NOMO-1 treated with DMSO at 0.1 percent for 48 hours (cell line): ENCODE results near the gene CA11.
"Not testable (repeated sequence)": the region's sequence is repeated elsewhere in the genome, so short reads cannot be mapped to it uniquely, and the experiment has no call there.

ENCODE experiments used
- DNase-seq: peaks from one replicate; lab custom pipeline; 2025; ENCODE audit not compliant: unreplicated experiment; lab: John Stamatoyannopoulos, UW

The CA11 gene

GRCh38 chr19:48642862-48643261 lies 3.1 kb downstream of the CA11 start:
- no peak for DNase-seq

- DNase-seq: no peak
Measured at GRCh38 chr19:48641850-48642249, 4.1 kb downstream of the CA11 start.

- DNase-seq: no peak
Measured at GRCh38 chr19:48639483-48640375, 6.3 kb downstream of the CA11 start.

- DNase-seq: no peak
Measured at GRCh38 chr19:48638831-48639381, 7.1 kb downstream of the CA11 start.

- peak; percentile 84 for DNase-seq
Measured at GRCh38 chr19:48637948-48638830, 7.8 kb downstream of the CA11 start.

- peak; percentile 100 for DNase-seq
Measured at GRCh38 chr19:48637449-48637947, 8.5 kb downstream of the CA11 start.

GRCh38 chr19:48636859-48637448 lies 9.0 kb downstream of the CA11 start, which contains the start of gene DBP:
Gene DBP, minus strand, starts transcription at chr19:48637379. Its CDS starts 385 bp downstream, at chr19:48636994.
- DNase-seq: no peak

- DNase-seq: no peak
Measured at GRCh38 chr19:48635966-48636858, 9.8 kb downstream of the CA11 start.

- DNase-seq: peak; percentile 22
Measured at GRCh38 chr19:48635263-48635965, 10.6 kb downstream of the CA11 start.

GRCh38 chr19:48634424-48635262 lies 11.3 kb downstream of the CA11 start:
- peak; percentile 95 for DNase-seq

- no peak for DNase-seq
Measured at GRCh38 chr19:48634036-48634342, 12.0 kb downstream of the CA11 start.

- no peak for DNase-seq
Measured at GRCh38 chr19:48633148-48634035, 12.6 kb downstream of the CA11 start.

- no peak for DNase-seq
Measured at GRCh38 chr19:48632692-48633147, 13.3 kb downstream of the CA11 start.

GRCh38 chr19:48632286-48632685 lies 13.7 kb downstream of the CA11 start:
- DNase-seq: not testable (repeated sequence)

GRCh38 chr19:48631225-48631624 lies 14.8 kb downstream of the CA11 start:
- DNase-seq: no peak

- DNase-seq: no peak
Measured at GRCh38 chr19:48630296-48631063, 15.5 kb downstream of the CA11 start.
